Stimulated activated effector memory CD8-positive, alpha-beta T cell treated with anti-CD3 and anti-CD28 coated beads, Interleukin-12 subunit alpha, Interleukin-12 subunit beta, amount 100 ng/mL, for 72 hours (primary cell): Measurements from ENCODE around the gene IMPG1.
"Not testable (repeated sequence)": the region's sequence is repeated elsewhere in the genome, so short reads cannot be mapped to it uniquely, and the experiment has no call there.

ENCODE experiments used
- ATAC-seq: fragments of 150-1000 bp; cut with Tn5 transposase; 2 replicates; pipeline ENCODE4 v1.10.0; 2021
- DNase-seq, 2 donors: peaks; one replicate each; pipeline ENCODE4 v3.0.0; 2021 to 2022; ENCODE audit warnings: low spot score in 2 of 2
- H3K27ac Mint-ChIP-seq: one replicate; pipeline ENCODE4 v1.8.0; 2022; ENCODE audit warnings: mild to moderate bottlenecking, mixed read lengths
- H3K36me3 Mint-ChIP-seq: one replicate; pipeline ENCODE4 v1.8.0; 2022; ENCODE audit warnings: mild to moderate bottlenecking, mixed read lengths
- H3K4me1 Mint-ChIP-seq: one replicate; pipeline ENCODE4 v1.8.0; 2022; ENCODE audit warnings: mixed read lengths
- H3K4me3 Mint-ChIP-seq: one replicate; pipeline ENCODE4 v1.8.0; 2022; ENCODE audit warnings: mild to moderate bottlenecking, mixed read lengths
- H3K9me3 Mint-ChIP-seq: one replicate; pipeline ENCODE4 v1.8.0; 2022; ENCODE audit warnings: mixed read lengths

Gene IMPG1

GRCh38 chr6:75934643-75935472 is 137.6 kb downstream of the IMPG1 start:
- DNase-seq: peak in 1 of 2 donors; percentile 63
- no peaks in the 10 kb centered on the region for H3K36me3 Mint-ChIP-seq
- peak; percentile 49 for ATAC-seq
- peaks cover 12% of the 10 kb centered on the region for H3K4me1 Mint-ChIP-seq
- no peaks in the 10 kb centered on the region for H3K9me3 Mint-ChIP-seq
- H3K4me3 Mint-ChIP-seq: peak overlapping the region; percentile 57
- H3K27ac Mint-ChIP-seq: peak overlapping the region; percentile 21

- Mint-ChIP-seq H3K27ac (no peak overlapping the region), H3K4me1 (peaks cover 12% of the 10 kb centered on the region), H3K4me3 (no peak overlapping the region), H3K36me3 (no peaks in the 10 kb centered on the region), H3K9me3 (no peaks in the 10 kb centered on the region)
- ATAC-seq (no peak), DNase-seq (no peak)
These were observed 139.0 kb downstream of the IMPG1 start for GRCh38 chr6:75933387-75933975.

DNA sequence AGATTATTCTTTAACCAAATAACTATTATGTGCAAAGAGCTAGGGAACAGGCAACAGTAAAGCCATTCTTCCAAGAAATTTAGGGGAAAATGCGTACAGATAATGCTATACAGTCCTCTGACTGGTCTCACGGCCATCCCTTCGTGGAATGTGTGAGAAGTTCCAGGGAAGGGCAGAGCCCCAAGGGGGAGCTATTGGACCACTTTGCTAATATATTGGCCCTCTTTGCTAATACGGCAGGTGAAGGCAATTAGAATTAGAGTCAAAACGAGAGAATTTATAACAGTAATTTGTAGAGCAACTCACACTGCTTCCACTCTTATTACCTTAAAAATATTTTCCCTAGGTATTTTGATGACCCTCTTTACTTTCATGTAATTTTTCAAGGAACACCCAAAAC is 140.4 kb downstream of the IMPG1 start:
- no peak for DNase-seq
- Mint-ChIP-seq H3K36me3 (no peaks in the 10 kb centered on the region), H3K4me3 (no peak overlapping the region), H3K27ac (no peak overlapping the region), H3K9me3 (no peaks in the 10 kb centered on the region), H3K4me1 (peaks cover 12% of the 10 kb centered on the region)
- ATAC-seq: no peak

DNA sequence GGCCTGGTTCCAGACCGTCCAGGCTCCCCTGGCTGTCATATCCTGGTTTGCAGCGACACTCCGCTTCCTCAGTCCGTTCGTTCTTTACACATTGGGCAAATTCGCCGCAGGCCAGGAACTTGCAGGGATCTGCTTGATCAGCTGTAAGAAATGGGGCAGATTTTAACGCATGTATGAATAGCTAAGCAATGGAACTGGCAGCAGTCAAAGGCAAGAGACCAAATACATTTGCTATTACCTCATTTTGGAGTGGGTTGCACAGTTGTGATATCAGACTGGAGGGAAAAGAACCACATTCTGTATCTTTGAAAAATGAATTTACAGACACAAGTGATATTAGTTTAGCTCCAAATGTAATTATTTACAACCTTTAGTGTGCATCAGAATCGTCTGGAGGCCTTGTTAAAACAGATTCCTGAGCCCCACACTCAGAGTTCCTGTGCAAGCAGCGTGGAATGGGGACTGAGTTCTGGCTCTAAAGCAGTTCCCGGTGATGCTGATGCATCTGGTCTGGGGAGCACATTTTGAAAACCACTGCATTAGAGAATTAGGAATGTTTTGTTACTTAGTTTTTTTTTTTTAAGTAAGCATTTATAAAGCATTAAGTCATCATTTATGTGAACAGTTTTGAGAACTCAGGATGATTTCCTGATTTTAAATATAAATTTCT is 141.3 kb downstream of the IMPG1 start:
- Mint-ChIP-seq H3K9me3 (no peaks in the 10 kb centered on the region), H3K4me1 (peaks cover 12% of the 10 kb centered on the region), H3K27ac (no peak overlapping the region), H3K4me3 (no peak overlapping the region), H3K36me3 (no peaks in the 10 kb centered on the region)
- DNase-seq: no peak
- no peak for ATAC-seq

DNA sequence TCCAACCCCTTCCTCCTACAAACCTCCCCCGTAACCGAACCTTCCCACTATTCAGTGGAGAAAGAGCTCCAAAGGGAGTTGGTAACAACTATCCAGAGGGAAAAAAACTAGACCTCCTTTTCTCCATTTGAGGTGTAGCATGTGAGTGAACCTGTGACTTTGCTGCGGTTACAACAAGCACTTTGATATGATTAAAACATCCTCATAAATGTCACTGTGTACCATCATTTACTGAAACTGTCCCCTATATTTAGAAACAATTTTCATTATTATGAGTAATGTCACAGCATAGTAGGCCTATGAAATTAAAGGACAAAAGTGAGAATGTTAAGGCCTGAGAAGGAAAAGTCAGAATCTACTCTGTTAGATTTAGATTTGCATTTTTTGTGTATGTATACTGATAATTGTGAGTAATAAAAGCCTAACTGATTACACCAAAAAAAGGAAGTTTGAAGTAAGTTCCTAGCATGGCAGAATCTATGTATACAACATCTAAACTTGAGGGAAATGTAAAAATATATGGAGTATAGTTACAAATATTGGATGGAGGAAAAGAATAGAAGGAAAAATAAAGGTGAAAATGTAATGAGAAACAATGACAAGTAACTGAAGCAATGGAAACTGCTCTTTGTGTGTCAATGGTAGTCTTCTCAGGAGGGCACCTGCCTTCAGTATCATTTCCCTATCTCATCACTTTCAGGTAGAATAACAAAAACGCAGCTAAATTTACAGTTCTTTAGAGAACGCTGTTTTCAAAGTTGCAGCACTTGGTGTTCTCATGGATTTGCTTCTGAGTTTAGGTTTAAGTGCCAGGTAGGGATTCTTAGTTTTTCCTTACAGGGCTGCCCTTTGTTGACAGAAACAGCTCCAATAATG is 145.9 kb downstream of the IMPG1 start:
- no peak overlapping the region for H3K27ac Mint-ChIP-seq
- no peak for DNase-seq
- peak; percentile 24 for ATAC-seq

GRCh38 chr6:75922226-75922625 is 150.2 kb downstream of the IMPG1 start:
- H3K4me1 Mint-ChIP-seq: no peaks in the 10 kb centered on the region
- ATAC-seq (no peak), DNase-seq (no peak)
- no peaks in the 10 kb centered on the region for H3K9me3 Mint-ChIP-seq
- H3K27ac Mint-ChIP-seq: no peak overlapping the region
- H3K36me3 Mint-ChIP-seq: no peaks in the 10 kb centered on the region
- H3K4me3 Mint-ChIP-seq: no peak overlapping the region

More for the DNA sequence above, 145.9 kb downstream of the IMPG1 start:
- no peak overlapping the region for H3K4me3 Mint-ChIP-seq
- H3K4me1 Mint-ChIP-seq: no peaks in the 10 kb centered on the region
- H3K9me3 Mint-ChIP-seq: no peaks in the 10 kb centered on the region
- no peaks in the 10 kb centered on the region for H3K36me3 Mint-ChIP-seq

DNA sequence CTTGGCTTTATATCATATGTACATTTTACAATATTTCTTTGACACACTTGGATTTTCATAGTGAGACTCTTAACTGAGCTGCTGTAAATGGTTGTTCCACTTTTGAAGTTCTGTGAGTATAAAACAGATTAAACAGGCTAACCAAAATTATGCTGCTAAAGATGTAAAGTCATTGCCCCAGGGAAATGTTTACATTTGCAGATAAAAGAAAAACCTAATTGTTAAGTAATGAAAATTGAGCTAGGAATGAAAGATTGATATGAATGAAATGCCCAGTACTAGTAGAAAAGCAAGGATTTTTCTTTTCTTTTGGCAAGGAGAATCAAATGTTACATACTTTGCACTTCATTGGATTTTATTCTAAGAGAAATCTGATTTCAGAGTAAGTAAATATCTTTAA is 159.4 kb downstream of the IMPG1 start:
- Mint-ChIP-seq H3K9me3 (no peaks in the 10 kb centered on the region), H3K4me1 (no peaks in the 10 kb centered on the region), H3K36me3 (peaks cover 7% of the 10 kb centered on the region), H3K4me3 (no peak overlapping the region), H3K27ac (no peak overlapping the region)
- ATAC-seq (no peak), DNase-seq (no peak)

DNA sequence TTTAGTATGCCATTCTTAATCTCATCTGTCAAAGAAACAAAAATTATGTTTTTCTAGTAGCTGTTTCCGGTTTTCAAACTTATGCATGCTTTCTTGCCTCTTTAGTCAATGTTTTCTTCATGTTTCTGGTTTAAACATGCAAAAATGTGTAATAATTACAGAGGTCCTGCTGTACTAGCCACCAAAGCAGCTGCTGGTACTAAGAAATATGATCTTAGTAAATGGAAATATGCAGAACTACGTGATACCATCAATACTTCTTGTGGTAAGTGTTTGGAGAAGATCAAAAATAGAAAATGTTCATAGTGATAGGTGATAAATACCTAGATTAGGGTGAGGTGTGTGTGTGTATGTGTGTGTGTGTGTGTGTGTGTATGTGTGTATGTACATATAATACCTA is 165.0 kb downstream of the IMPG1 start:
- Mint-ChIP-seq H3K27ac (no peak overlapping the region), H3K4me1 (no peaks in the 10 kb centered on the region)

GRCh38 chr6:75906871-75907270 is 165.6 kb downstream of the IMPG1 start:
- Mint-ChIP-seq H3K4me1 (no peaks in the 10 kb centered on the region), H3K36me3 (no peaks in the 10 kb centered on the region), H3K27ac (no peak overlapping the region), H3K4me3 (no peak overlapping the region), H3K9me3 (no peaks in the 10 kb centered on the region)
- ATAC-seq: no peak
- no peak for DNase-seq

More for the DNA sequence above, 165.0 kb downstream of the IMPG1 start:
- peak; percentile 45 for ATAC-seq
- no peak for DNase-seq
- Mint-ChIP-seq H3K4me3 (no peak overlapping the region), H3K36me3 (no peaks in the 10 kb centered on the region), H3K9me3 (no peaks in the 10 kb centered on the region)

- H3K9me3 Mint-ChIP-seq, H3K27ac Mint-ChIP-seq, H3K36me3 Mint-ChIP-seq, ATAC-seq, H3K4me1 Mint-ChIP-seq, H3K4me3 Mint-ChIP-seq, DNase-seq: not testable (repeated sequence)
These were observed 167.3 kb downstream of the IMPG1 start for GRCh38 chr6:75905129-75905528.

DNA sequence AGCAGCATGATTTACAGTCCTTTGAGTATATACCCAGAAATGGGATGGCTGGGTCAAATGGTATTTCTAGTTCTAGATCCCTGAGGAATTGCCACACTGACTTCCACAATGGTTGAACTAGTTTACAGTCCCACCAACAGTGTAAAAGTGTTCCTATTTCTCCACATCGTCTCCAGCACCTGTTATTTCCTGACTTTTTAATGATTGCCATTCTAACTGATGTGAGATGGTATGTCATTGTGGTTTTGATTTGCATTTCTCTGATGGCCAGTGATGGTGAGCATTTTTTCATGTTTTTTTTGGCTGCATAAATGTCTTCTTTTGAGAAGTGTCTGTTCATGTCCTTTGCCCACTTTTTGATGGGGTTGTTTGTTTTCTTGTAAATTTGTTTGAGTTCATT is 172.2 kb downstream of the IMPG1 start:
- H3K4me1 Mint-ChIP-seq, H3K36me3 Mint-ChIP-seq, H3K4me3 Mint-ChIP-seq, H3K27ac Mint-ChIP-seq, DNase-seq, H3K9me3 Mint-ChIP-seq, ATAC-seq: not testable (repeated sequence)

GRCh38 chr6:75896526-75896925 is 175.9 kb downstream of the IMPG1 start:
- H3K9me3 Mint-ChIP-seq: no peaks in the 10 kb centered on the region
- DNase-seq (no peak), ATAC-seq (no peak)
- no peaks in the 10 kb centered on the region for H3K36me3 Mint-ChIP-seq
- no peak overlapping the region for H3K27ac Mint-ChIP-seq
- H3K4me1 Mint-ChIP-seq: no peaks in the 10 kb centered on the region
- no peak overlapping the region for H3K4me3 Mint-ChIP-seq

DNA sequence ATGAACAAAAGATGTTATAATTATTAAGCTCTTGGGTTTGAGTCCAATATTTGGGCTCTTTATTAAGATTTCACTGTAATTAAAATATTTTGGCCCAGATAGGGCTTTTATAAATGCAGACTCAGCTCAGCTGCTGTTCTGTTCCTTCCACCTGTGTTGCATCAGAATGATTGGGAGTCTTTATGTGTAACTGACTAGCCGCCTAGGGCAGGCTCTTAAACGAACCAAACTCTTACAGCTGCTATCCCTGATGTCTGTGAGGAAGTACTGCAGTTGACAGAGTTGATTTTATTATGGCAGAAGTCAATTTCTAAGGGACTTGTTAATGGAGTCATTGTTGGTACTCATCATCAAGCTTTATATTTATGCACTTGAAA is 178.7 kb downstream of the IMPG1 start:
- Mint-ChIP-seq H3K4me1 (no peaks in the 10 kb centered on the region), H3K9me3 (no peaks in the 10 kb centered on the region)

GRCh38 chr6:75893058-75893775 is 179.2 kb downstream of the IMPG1 start:
- Mint-ChIP-seq H3K4me1 (no peaks in the 10 kb centered on the region), H3K9me3 (no peaks in the 10 kb centered on the region), H3K36me3 (no peaks in the 10 kb centered on the region), H3K4me3 (no peak overlapping the region), H3K27ac (no peak overlapping the region)
- ATAC-seq (no peak), DNase-seq (no peak)

More for the DNA sequence above, 178.7 kb downstream of the IMPG1 start:
- no peaks in the 10 kb centered on the region for H3K36me3 Mint-ChIP-seq
- no peak overlapping the region for H3K4me3 Mint-ChIP-seq
- ATAC-seq: no peak
- DNase-seq: no peak
- H3K27ac Mint-ChIP-seq: no peak overlapping the region
